D721Med (cell line): ENCODE measurements around the gene ZMIZ1.

Experiments used
- DNase-seq: peaks from one replicate; pipeline ENCODE4 v3.0.0; 2011; ENCODE audit warnings: low spot score; ENCODE audit not compliant: insufficient read length
- FAIRE-seq: peaks from 2 replicates; lab custom pipeline; 2011; peaks lifted over from hg19 to GRCh38; lab: Jason Lieb, UNC
- CTCF ChIP-seq: IDR thresholded peaks from 2 replicates; pipeline ENCODE4 v1.5.1; 2012; ENCODE audit warnings: mild to moderate bottlenecking, control low read depth; ENCODE audit not compliant: insufficient read depth; ENCODE audit errors: missing control alignments

Gene ZMIZ1

DNA sequence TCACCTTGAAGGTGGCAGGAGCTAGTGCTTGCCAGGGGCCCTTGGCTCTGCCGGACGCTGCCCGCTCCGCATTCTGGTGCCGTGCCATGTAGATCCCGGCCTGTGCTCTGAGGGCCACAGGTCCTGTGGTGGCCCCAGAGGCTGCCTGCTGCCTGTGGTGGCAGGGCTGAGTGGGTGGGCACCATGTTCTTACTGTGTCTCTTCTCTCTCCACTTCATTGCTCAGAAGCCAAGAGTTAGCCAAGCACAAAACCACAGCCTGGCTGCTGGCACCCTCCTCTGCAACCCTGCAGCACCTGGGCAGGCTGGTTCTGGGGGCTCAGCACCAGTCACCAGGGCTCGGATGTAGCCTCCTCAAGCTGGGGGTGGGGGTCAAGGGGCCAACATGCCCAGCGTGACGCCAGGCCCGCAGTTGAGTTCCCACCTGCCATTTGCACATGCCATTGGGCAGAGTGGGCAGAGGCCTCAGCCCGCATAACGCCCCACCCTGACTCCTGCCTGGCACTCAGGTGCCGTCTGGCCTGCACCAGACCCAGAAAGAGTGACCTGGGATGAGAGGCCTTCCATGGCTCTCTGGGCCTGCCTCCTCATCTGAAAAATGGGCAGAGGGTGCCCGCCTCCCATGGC is 16.3 kb downstream of the ZMIZ1 start:
- FAIRE-seq (no peak), DNase-seq (no peak)
- no peak for TF ChIP-seq CTCF

GRCh38 chr10:79086822-79087221 is 18.1 kb downstream of the ZMIZ1 start:
- DNase-seq (no peak), FAIRE-seq (no peak)
- TF ChIP-seq CTCF: no peak

- DNase-seq: no peak
- TF ChIP-seq CTCF: no peak
- FAIRE-seq: no peak
Measured at GRCh38 chr10:79087721-79088120, 19.0 kb downstream of the ZMIZ1 start.

- TF ChIP-seq CTCF: no peak
- FAIRE-seq (no peak), DNase-seq (no peak)
Measured at GRCh38 chr10:79088176-79088575, 19.4 kb downstream of the ZMIZ1 start.

DNA sequence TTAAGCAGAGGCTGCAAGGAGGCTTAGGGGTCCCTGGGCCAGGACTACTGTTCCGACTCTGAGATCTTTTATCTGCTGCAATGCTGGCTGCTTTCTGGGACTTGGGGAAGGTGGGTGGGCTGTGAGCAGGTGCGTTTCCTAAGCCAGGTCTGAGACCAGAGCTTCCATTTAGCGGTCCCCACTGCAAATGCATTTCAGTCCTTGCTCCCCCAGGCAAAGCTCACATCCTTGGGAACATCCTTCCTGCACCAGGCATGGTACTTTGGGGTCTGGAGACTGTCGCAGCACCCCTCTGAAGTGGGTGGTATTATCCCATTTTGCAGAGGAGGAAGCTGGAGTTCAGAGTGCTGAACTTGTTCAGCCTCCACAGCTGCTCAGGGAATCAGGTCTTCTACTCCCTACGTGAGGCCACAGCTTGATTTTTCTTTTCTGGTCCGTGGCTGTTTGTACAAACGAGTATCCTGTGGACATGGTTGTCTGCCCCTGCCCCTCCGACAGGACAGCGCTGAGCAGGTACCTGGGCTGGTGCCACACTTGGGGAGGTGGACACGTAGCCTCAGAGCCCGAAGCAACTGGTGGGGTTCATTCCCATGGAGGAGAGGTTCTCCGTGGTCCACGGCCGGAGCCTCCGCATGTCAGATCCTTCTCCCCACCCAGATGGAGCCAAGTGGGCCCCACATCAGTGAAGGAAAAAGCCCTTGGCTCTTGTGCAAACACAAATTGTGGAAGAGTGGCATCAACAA is 20.0 kb downstream of the ZMIZ1 start:
- DNase-seq: no peak
- TF ChIP-seq CTCF: no peak
- no peak for FAIRE-seq

DNA sequence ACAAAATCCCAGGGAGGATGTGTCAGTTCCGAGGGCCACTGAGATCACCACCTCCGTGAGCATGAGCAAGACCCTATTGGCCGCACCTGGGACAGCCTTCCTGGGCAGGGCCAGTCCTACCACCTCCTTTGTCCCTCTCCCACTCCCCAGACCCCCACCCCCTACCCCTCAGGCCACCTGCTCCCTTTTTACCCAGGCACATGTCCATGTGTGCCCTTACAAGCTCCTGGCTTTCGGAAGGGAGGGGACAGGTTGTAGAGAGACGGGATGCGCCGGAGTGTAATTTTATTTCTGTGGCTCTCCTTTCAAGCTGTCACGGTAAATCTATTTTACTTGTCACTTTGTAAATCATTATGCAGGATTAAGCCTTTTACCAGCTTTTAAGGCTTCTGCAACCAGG is 20.9 kb downstream of the ZMIZ1 start:
- FAIRE-seq (no peak), DNase-seq (no peak)
- no peak for TF ChIP-seq CTCF
